ENCODE results near the gene RUBCNL.

DNA sequence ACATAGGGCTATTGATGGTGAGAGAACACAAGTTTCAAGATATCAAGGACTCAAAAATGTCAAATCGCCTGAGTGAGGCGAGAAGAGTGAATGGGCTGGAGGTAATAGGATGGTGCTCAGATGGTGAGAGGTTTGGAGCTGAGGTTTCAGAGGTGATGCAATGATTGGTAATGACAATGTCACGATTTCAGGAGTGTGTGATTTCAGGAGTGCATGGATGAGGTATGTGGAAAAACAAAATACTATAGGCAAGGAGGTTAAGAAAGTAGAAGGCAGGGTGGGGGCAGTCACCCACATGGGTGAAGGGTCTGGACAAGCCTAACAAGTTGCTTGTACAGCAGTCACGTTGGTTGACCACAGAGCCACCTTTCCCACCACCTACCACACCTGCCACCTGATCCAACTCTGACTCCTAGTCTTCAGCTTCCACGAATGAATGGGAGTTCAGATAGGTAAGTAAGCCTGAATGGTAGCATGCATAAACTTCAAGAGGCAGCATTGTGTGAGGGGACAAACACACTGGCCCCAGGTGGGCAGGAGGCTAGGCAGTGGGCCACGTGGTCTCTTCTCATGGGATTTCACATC, 71.5 kb downstream of the RUBCNL start:
- TF ChIP-seq, protein P1, sequence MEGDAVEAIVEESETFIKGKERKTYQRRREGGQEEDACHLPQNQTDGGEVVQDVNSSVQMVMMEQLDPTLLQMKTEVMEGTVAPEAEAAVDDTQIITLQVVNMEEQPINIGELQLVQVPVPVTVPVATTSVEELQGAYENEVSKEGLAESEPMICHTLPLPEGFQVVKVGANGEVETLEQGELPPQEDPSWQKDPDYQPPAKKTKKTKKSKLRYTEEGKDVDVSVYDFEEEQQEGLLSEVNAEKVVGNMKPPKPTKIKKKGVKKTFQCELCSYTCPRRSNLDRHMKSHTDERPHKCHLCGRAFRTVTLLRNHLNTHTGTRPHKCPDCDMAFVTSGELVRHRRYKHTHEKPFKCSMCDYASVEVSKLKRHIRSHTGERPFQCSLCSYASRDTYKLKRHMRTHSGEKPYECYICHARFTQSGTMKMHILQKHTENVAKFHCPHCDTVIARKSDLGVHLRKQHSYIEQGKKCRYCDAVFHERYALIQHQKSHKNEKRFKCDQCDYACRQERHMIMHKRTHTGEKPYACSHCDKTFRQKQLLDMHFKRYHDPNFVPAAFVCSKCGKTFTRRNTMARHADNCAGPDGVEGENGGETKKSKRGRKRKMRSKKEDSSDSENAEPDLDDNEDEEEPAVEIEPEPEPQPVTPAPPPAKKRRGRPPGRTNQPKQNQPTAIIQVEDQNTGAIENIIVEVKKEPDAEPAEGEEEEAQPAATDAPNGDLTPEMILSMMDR (IDR thresholded peaks at IDR 0.05; ENCODE audit: low read length) = no peak
- TF ChIP-seq EZH2 (optimal IDR thresholded peaks at IDR 0.05; ENCODE audit: low read depth, low read length) = no peak
